Nephron (organoid): Measurements from ENCODE around the gene DIPK1C.

Experiments
- H3K27ac Mint-ChIP-seq, 3 experiments: 2 replicates each; pipeline ENCODE4 v1.8.0; 2020; ENCODE audit warnings: mixed read lengths in 3 of 3, mild to moderate bottlenecking in 2 of 3, moderate library complexity in 1 of 3
- H3K27me3 Mint-ChIP-seq: 2 replicates; pipeline ENCODE4 v1.8.0; 2021; ENCODE audit warnings: low read depth, mild to moderate bottlenecking, moderate library complexity, mixed read lengths
- H3K36me3 Mint-ChIP-seq: 2 replicates; pipeline ENCODE4 v1.8.0; 2020; ENCODE audit warnings: low read depth, mixed read lengths
- H3K4me1 Mint-ChIP-seq: 2 replicates; pipeline ENCODE4 v1.8.0; 2020; ENCODE audit warnings: mixed read lengths
- H3K4me3 Mint-ChIP-seq, 3 experiments: 2 replicates each; pipeline ENCODE4 v1.8.0; 2020; ENCODE audit warnings: mild to moderate bottlenecking in 3 of 3, mixed read lengths in 3 of 3, moderate library complexity in 2 of 3
- H3K9me3 Mint-ChIP-seq: 2 replicates; pipeline ENCODE4 v1.8.0; 2020; ENCODE audit warnings: mixed read lengths
- CTCF ChIP-seq, 3 experiments: fragments of 200-600 bp; sonication (generic); IDR thresholded peaks; one replicate each; pipeline ENCODE4 v1.5.0; 2021; ENCODE audit warnings: antibody characterized with exemption in 3 of 3; ENCODE audit not compliant: unreplicated experiment in 3 of 3

The DIPK1C gene

GRCh38 chr18:74479486-74480148, 22.5 kb upstream of the DIPK1C start:
- no peak for TF ChIP-seq CTCF (IDR thresholded peaks at IDR 0.05; ENCODE audit: unreplicated experiment in 3 of 3)
- peaks cover 11% of the 10 kb centered on the region for H3K27me3 Mint-ChIP-seq
- H3K36me3 Mint-ChIP-seq: no peaks in the 10 kb centered on the region
- no peaks in the 10 kb centered on the region for H3K9me3 Mint-ChIP-seq
- H3K4me1 Mint-ChIP-seq: no peaks in the 10 kb centered on the region
- H3K27ac Mint-ChIP-seq: no peak overlapping the region
- H3K4me3 Mint-ChIP-seq: no peak overlapping the region

GRCh38 chr18:74478880-74479279, 21.8 kb upstream of the DIPK1C start:
- Mint-ChIP-seq H3K4me3 (no peak overlapping the region), H3K27ac (no peak overlapping the region), H3K4me1 (no peaks in the 10 kb centered on the region), H3K36me3 (no peaks in the 10 kb centered on the region), H3K9me3 (no peaks in the 10 kb centered on the region), H3K27me3 (peaks cover 11% of the 10 kb centered on the region)
- TF ChIP-seq CTCF (IDR thresholded peaks at IDR 0.05; ENCODE audit: unreplicated experiment in 3 of 3): no peak

GRCh38 chr18:74478316-74478715, 21.2 kb upstream of the DIPK1C start:
- no peak overlapping the region for H3K4me3 Mint-ChIP-seq
- H3K27ac Mint-ChIP-seq: no peak overlapping the region
- H3K36me3 Mint-ChIP-seq: no peaks in the 10 kb centered on the region
- peaks cover 11% of the 10 kb centered on the region for H3K27me3 Mint-ChIP-seq
- TF ChIP-seq CTCF (IDR thresholded peaks at IDR 0.05; ENCODE audit: unreplicated experiment in 3 of 3): no peak
- H3K4me1 Mint-ChIP-seq: no peaks in the 10 kb centered on the region
- H3K9me3 Mint-ChIP-seq: no peaks in the 10 kb centered on the region

GRCh38 chr18:74477771-74478170, 20.7 kb upstream of the DIPK1C start:
- no peaks in the 10 kb centered on the region for H3K4me1 Mint-ChIP-seq
- no peaks in the 10 kb centered on the region for H3K36me3 Mint-ChIP-seq
- peaks cover 11% of the 10 kb centered on the region for H3K27me3 Mint-ChIP-seq
- TF ChIP-seq CTCF (IDR thresholded peaks at IDR 0.05; ENCODE audit: unreplicated experiment in 3 of 3): no peak
- H3K4me3 Mint-ChIP-seq: no peak overlapping the region
- H3K9me3 Mint-ChIP-seq: no peaks in the 10 kb centered on the region
- H3K27ac Mint-ChIP-seq: no peak overlapping the region

GRCh38 chr18:74476140-74476539, 19.0 kb upstream of the DIPK1C start:
- Mint-ChIP-seq H3K36me3 (no peaks in the 10 kb centered on the region), H3K4me3 (no peak overlapping the region), H3K4me1 (no peaks in the 10 kb centered on the region), H3K27me3 (peaks cover 11% of the 10 kb centered on the region), H3K9me3 (no peaks in the 10 kb centered on the region), H3K27ac (no peak overlapping the region)
- peak; percentile 78 to 86 (median 81) for TF ChIP-seq CTCF (IDR thresholded peaks at IDR 0.05; ENCODE audit: unreplicated experiment in 3 of 3)

- no peaks in the 10 kb centered on the region for H3K36me3 Mint-ChIP-seq
- H3K27ac Mint-ChIP-seq: no peak overlapping the region
- no peak overlapping the region for H3K4me3 Mint-ChIP-seq
- no peaks in the 10 kb centered on the region for H3K4me1 Mint-ChIP-seq
- no peak for TF ChIP-seq CTCF (IDR thresholded peaks at IDR 0.05; ENCODE audit: unreplicated experiment in 3 of 3)
- peaks cover 11% of the 10 kb centered on the region for H3K27me3 Mint-ChIP-seq
- H3K9me3 Mint-ChIP-seq: peaks cover 10% of the 10 kb centered on the region
Observed at GRCh38 chr18:74473976-74474640, 17.0 kb upstream of the DIPK1C start.
